DMS114 treated with DMSO at 0.1 percent for 48 hours (cell line): ENCODE data around the gene SLC2A8.

Experiments
- DNase-seq: peaks from one replicate; lab custom pipeline; 2025; ENCODE audit not compliant: unreplicated experiment; lab: John Stamatoyannopoulos, UW

The SLC2A8 gene

GRCh38 chr9:127380479-127380878, 16.5 kb upstream of the SLC2A8 start:
- DNase-seq = no peak

GRCh38 chr9:127382541-127382940, 14.4 kb upstream of the SLC2A8 start:
- DNase-seq = no peak

- DNase-seq = no peak
Measured at GRCh38 chr9:127384016-127384730, 12.8 kb upstream of the SLC2A8 start.

- DNase-seq = no peak
Measured at GRCh38 chr9:127384901-127385300, 12.1 kb upstream of the SLC2A8 start.

GRCh38 chr9:127386249-127386648, 10.7 kb upstream of the SLC2A8 start:
- DNase-seq = no peak

- DNase-seq = no peak
Measured at GRCh38 chr9:127386981-127387380, 10.0 kb upstream of the SLC2A8 start.

- no peak for DNase-seq
Measured at GRCh38 chr9:127388037-127388855, 8.7 kb upstream of the SLC2A8 start.

GRCh38 chr9:127388856-127389238, 8.1 kb upstream of the SLC2A8 start:
- no peak for DNase-seq

GRCh38 chr9:127389381-127390247, 7.4 kb upstream of the SLC2A8 start:
- DNase-seq = no peak

- DNase-seq = no peak
Measured at GRCh38 chr9:127390248-127390545, 6.8 kb upstream of the SLC2A8 start.

GRCh38 chr9:127390563-127390962, 6.4 kb upstream of the SLC2A8 start:
- DNase-seq = no peak

GRCh38 chr9:127392166-127392565, 4.8 kb upstream of the SLC2A8 start:
- no peak for DNase-seq

- DNase-seq = no peak
Measured at GRCh38 chr9:127392976-127393375, 4.0 kb upstream of the SLC2A8 start.

- no peak for DNase-seq
Measured at GRCh38 chr9:127393645-127394044, 3.3 kb upstream of the SLC2A8 start.

- no peak for DNase-seq
Measured at GRCh38 chr9:127395497-127396252, 1.3 kb upstream of the SLC2A8 start.

- no peak for DNase-seq
Measured at GRCh38 chr9:127396253-127396807, 639 bp upstream of the SLC2A8 start.

GRCh38 chr9:127397646-127398274, 791 bp downstream of the SLC2A8 start:
- no peak for DNase-seq

GRCh38 chr9:127398275-127398647, 1.3 kb downstream of the SLC2A8 start:
- no peak for DNase-seq

- DNase-seq = no peak
Measured at GRCh38 chr9:127398715-127399400, 1.9 kb downstream of the SLC2A8 start.
